Activated CD8-positive, alpha-beta memory T cell treated with anti-CD3 and anti-CD28 coated beads for 4 hours (primary cell): ENCODE results near the gene PTPRU.

Source experiments
- DNase-seq, 2 donors: peaks; one replicate each; pipeline ENCODE4 v3.0.0-alpha.2; 2020; ENCODE audit warnings: low read depth in 2 of 2

Gene PTPRU

DNA sequence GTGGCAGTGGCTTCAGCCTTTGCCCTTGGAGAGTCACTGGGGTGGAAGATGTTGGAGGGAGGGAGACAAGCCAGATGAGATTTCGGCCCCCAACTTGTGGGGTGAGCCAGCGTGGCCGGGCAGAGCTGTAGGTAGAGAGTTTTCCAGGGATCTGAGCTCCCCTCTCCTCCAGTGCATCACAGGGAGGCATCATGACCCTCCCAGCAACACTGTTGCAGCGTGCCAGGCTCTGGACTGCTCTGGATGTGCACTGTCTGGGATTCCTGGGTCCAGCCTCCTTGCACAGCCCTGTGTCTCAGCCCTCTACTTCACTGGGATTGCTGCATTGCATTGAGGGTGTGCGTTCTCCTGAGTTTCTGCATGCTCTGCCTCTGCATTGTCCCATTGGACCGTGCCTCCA is 8.9 kb downstream of the PTPRU start:
- DNase-seq = no peak

DNA sequence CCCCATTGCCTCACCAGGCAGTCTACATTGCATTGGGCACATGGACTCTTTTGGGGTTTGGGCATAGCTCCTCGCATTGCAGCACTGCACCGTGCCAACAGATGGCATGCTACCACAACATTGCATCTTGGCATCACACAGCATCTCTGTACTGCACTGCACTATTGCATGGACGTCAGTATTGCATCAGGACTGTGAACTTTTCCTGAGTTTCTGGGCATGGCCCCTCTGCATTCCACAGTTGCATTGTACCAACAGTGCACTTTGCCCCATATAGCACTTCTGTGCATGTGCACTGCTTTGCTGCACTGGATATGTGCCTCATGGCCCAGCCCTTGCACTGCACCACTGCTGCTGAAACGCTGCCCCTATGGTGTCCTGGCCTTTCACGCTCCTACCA is 9.6 kb downstream of the PTPRU start:
- no peak for DNase-seq

DNA sequence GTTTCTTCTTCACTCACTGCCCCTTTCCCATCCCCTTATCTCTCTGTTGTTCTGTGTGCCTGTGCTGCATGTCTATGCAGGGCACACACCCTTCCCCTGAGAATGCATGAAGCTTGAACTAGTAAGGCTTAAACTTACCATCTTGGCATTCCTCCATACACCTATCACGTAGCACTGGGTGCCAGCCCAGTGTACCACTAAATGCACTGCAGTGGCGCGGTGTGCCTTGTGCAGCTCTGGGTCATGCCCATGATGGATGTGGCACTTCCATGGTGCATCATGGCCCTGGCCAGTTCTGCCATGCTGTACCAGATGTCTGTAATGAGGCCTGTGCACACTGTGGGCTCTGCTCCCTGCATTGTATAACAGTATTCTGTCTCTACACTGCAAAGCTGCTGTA is 10.7 kb downstream of the PTPRU start:
- no peak for DNase-seq

DNA sequence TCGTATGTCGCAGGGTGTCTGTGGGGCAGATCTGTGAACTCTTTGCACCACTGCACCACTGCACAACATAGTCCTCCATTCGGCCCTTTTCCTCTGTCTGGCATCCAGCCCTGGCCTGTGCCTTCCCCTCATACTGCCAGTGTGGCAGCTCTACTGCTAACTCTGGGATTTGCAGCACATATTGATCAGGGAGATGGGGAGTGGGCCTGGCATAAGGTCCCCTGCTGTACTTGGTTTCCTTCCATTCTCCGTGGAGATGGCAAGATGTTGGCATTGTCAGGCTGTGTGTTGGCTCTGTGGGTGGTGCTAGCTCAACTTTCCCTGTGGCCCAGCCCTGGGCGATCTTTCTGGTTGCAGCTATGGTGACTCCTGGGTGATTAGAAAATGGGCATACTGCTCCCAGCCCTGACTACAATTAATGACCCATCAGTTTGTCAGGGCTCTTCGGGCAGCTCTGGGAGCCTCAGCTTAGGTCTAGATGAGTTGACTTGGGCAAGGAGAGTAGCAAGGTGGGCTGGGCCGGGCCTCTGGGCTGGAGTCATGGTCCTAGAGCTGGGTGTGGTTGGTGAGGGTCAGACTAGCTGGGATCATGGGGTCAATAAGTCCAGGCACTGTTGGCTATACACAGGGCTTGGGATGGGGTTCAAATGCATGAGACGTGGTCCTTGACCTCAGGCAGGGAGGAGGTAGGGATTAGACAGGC is 11.4 kb downstream of the PTPRU start:
- no peak for DNase-seq

DNA sequence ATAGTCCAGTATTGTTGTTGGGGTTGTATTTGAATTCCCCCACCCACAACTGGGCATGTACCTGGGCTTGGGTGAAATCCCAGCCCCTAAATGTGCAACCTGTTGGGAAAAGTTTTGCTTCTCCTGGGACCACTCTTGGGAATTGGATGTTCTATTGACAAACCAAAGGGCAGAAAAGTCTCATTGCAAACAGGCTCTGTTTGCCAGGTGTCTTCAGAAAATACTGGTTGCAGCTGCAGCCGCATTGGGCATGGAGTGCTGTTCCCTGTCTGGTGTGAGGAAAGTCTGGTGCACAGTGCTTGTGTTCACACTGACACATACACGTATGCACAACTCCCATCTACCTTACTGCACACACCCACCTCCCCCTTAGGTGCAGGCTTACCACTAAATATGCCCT is 12.1 kb downstream of the PTPRU start:
- DNase-seq = no peak

DNA sequence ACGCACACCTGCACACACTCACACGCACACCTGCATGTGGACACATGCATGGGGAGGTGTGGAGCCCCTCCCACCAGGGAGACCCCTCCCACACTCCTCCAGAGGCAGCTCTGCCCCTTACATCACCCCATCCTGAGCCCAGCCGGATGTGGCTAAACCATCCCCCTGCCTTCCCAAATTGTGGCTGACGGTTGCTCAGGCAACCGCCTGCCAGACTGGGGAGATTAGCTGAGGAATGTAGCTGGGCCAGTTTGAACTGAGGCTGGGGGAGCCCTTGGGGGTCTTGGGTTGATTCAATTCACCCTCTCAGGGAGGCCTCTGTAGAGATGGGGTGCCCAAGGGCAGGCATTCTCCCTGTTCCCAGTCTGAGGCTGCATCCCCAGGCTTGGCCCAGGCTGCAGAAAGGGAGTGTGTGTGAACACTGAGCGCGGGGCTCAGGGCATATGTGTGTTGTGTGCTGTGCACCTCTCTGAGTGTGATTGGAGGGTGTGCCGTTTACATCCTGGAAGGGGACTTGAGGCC is 12.9 kb downstream of the PTPRU start:
- no peak for DNase-seq

DNA sequence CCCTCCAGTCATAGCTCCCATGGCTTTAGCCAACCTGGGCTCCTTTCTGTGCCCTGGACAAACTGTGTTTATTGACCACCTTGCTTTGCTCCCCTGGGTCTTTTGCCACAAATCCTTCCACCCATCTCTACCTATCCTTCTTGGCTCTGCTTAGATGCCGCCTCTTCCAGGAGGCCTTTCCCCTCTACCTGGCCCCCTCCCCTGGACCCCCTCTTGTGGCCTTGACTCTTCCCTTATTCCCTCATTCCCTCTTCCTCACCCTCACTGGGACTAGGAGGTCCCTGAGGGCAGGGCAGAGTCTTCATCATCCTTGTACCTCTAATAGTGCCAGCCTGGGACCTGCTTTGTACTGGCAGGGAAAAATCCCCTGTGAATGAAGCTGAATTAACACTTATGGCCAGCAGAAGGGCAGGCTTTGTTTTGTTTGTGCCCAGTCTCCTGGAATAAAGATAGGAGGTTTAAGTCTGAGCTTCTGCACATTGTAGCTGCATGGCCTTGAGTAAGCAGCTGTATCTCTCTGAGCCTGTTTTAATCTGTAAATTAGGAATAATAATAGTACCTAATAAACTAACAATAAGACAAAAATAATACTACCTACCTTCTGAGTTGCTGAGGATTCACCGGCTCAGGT is 13.7 kb downstream of the PTPRU start:
- no peak for DNase-seq

DNA sequence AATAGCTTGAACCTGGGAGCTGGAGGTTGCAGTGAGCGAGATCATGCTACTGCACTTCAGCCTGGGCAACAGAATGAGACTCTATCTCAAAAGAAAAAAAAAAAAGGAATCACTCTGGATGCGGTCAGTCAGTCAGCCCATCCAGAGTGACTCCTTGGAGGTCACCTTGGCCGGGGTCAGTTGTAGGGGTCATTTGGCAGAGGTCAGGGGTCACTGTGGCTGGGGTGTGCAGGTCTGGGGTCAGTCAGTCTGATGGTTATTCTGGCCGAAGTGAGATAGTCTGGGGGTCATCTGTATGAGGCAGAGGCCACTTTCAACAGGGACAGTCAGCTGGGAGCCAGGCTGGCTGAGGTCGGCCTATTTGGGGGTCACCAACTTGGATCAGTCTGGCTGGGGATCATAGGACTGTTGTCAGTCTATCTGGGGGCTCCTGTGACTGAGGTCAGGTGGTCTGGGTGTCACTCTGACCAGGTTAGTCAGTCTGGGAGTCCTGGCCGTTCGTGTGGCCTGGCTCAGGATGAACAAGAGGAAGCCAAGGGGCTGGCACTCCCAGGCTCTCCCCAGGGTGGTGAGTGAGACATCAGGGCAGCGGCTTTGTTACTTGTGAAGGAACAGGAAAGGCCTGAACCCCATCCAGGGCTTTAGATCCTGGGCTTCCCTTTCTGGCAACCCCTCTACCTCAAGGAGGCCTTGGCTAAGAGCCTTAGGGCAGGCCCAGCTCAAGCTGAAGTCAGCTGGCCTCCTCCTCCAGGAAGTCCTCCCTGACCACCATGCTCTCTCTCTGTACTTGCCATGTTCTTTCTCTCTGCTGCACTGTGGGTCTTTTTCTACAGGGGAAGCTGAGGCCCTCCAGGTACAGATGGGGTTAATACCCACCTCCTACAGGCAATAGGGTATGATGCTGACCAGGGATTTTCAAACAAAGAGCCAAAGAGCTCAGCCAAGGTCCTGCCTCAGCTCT is 15.1 kb downstream of the PTPRU start:
- DNase-seq = no peak

DNA sequence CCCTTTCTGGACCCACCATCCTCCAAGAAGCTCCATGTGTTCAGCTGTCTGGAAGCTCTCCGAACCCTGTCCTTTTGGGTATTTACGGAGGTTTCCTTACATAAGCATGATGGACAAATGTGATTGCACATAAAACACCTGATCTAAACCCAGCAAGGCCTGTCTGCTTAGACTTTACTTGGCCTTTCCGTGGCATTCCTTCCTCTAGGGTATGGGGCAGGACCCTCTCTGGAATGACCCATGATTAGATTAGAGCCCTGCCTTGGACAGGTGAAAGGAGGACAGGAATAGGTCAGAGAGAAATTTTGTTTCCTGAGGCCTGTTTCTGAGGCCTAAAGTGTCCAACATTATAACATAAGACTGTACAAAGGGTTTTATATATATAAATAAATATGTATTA is 16.9 kb downstream of the PTPRU start:
- no peak for DNase-seq

DNA sequence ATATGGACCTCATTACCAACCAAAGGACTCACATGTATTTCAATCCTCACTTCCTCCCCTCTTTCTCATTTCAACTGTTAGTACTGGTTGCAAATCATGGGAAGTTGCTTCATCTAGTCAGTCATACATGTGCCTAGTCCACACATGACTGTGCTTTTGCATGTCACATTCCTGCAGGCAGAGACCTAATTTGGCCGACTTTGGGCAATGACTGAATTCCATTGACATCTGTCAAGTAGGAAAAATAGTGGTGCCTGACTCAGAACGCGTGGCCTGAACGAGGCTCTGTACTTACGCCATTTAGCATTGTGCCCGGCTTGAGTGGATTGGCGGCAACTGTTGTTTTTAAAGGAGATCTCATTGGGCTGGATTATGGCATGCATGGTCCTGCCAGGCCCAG is 18.0 kb downstream of the PTPRU start:
- DNase-seq = no peak

DNA sequence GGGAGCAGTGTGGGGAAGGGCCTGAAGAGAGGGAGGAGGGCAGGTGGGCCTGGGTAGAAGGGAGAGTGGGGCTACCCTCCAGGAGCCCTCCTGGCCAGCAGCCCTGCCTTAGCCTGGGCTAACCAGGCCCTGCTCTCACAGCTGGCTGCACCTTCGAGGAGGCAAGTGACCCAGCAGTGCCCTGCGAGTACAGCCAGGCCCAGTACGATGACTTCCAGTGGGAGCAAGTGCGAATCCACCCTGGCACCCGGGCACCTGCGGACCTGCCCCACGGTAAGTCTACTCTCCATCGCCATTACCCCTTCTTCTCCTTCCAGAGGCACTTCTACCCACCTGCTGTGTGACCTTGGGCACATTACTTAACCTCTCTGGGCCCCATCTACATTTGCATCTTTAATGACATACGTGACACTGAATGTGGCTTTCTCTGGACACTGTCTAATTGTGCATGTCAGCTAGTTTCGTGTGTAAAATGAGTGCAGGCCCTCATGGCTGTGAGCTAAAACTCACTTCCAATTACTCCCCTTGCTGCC is 18.9 kb downstream of the PTPRU start:
- DNase-seq = no peak

DNA sequence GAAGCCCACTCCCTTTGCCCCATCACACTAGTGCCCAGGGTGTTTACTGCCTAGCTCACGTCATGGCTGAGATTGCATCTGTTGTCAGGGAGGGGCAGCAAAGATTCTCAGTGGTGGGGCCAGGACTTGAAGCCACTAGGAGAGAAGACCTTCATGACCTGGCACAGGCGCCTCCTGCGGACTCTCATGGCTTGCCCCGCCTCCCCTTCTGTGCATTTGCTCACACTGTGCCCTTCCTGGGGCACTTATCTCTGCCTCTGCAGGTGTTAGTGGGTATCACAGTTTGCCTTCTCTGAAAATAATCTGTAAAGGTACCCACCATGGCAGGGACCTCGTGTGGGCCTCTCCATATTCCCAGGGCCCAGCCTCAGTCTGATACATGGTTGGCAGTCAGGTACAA is 20.1 kb downstream of the PTPRU start:
- no peak for DNase-seq

DNA sequence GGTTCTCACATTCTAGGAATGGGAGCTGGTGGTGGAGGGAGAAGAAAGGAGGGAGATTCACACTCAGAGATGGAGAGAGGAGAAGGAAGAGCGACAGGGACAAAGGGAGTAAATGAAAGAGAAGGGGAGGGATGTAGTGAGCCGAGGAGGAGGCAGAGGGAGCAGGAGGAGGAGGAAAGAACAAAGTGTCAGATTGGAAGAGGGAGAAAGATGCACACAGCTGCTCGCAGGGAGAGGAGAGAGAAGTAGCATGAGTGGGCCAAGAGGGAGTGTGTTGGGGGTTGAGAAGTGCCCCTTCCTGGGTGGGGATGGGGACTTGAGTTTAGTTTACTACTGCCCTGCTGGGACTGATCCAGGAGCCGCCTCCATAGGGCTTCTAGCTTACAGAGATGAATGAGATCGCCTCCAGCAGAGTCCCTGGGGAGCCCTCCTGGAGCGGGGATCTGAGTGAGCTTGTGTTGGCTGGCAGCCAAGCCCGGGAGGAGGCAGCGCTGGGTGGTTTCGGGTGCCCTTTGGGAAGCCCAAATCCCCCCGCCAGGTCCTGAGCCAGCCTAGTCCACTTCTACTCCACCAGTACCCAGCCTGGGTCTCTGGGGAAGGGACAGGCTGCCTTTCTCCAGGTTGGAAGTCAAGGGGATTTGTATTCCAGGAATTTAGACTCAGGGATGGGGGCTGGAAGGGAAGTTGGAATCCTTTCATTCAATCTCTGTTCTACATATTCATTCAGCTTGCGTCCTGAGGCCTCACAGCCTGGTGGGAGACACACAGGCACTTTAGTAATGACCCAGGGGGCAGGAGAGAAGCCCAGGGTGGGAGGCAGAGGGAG is 20.9 kb downstream of the PTPRU start:
- DNase-seq = no peak

DNA sequence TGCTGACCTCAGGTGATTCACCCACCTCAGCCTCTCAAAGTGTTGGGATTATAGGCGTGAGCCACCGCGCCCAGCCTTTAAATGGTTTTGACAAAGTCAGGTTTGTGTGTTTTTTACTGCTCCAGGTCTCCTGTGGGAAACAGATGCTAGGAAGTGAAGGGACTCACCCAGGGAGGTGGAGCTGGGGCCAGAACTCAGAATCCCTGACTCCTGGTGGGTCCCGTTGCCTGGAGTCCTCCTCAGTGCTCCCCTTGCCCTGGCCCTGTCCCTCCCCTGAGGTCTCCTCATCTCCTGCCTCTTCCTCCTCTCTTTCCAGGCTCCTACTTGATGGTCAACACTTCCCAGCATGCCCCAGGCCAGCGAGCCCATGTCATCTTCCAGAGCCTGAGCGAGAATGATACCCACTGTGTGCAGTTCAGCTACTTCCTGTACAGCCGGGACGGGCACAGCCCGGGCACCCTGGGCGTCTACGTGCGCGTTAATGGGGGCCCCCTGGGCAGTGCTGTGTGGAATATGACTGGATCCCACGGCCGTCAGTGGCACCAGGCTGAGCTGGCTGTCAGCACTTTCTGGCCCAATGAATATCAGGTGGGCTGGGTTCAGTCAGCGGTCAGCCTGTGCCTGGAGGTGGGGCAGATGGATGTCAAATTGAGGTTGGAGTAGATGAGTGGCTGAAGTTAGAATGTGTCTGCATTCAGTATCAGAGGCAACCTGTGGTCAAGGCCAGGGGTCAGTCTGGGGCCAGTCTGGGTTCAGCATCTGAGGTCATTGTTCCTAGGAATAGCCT is 22.1 kb downstream of the PTPRU start:
- DNase-seq = no peak

DNA sequence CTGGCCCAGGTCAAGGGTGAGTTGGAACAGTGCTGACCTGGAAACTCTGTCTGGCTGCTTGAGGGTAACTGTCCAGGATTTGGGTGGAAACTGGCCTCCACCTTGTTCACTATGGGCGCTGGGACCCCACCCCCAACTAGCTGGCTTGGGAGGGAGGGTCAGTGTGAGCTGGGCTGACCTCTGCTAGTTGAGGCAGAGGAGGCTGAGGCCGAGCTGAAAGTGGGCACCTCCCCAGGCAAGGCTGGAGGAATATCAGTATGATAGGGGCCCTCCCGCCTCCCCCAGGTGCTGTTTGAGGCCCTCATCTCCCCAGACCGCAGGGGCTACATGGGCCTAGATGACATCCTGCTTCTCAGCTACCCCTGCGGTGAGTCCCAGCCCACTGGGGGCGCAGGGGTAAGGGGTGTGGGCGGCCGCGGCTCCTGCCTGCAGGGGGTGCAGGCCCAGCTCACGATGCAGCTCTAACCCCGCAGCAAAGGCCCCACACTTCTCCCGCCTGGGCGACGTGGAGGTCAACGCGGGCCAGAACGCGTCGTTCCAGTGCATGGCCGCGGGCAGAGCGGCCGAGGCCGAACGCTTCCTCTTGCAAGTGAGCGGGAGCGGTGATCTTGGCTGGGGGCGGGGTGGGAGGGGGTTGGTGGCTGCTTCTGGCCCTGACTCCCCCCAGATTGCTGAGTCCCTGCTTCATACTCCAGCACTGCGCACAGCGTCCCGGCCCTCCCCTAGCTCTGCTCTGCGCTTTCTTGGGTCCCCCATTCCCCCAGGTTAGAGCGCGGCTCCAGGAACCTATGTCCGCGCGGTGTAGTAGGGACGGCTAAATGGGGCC is 22.9 kb downstream of the PTPRU start:
- no peak for DNase-seq

DNA sequence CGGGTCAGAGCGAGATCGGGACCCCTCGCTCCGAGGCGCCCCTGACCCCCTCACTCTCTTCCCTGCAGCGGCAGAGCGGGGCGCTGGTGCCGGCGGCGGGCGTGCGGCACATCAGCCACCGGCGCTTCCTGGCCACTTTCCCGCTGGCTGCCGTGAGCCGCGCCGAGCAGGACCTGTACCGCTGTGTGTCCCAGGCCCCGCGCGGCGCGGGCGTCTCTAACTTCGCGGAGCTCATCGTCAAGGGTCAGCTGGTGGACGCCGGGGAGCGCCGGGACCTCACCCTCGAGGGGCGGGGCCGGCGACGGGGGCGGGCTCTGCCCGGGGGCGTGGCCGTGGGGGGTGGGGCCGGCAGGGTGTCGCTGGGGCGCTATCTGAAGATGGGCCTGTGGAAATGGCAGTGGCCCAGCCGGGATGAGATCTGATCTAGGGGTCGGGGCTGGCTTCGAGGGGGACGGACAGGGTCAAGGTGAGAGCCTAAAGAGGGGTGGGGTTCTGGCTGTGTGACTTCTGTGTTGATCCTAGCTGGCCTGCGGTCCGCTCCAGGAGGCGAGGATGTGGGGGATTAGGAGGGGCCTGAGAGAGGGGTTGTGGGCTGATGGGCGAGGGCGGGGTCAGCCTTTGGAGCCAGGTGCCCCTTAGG is 23.6 kb downstream of the PTPRU start:
- DNase-seq = peak in 1 of 2 donors; percentile 5

DNA sequence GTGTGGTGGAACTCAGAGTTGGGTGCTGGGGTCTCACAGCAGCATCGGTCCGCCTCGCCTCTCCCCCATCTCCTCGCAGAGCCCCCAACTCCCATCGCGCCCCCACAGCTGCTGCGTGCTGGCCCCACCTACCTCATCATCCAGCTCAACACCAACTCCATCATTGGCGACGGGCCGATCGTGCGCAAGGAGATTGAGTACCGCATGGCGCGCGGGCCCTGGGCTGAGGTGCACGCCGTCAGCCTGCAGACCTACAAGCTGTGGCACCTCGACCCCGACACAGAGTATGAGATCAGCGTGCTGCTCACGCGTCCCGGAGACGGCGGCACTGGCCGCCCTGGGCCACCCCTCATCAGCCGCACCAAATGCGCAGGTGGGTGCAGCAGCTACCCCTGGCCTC is 24.2 kb downstream of the PTPRU start:
- no peak for DNase-seq

DNA sequence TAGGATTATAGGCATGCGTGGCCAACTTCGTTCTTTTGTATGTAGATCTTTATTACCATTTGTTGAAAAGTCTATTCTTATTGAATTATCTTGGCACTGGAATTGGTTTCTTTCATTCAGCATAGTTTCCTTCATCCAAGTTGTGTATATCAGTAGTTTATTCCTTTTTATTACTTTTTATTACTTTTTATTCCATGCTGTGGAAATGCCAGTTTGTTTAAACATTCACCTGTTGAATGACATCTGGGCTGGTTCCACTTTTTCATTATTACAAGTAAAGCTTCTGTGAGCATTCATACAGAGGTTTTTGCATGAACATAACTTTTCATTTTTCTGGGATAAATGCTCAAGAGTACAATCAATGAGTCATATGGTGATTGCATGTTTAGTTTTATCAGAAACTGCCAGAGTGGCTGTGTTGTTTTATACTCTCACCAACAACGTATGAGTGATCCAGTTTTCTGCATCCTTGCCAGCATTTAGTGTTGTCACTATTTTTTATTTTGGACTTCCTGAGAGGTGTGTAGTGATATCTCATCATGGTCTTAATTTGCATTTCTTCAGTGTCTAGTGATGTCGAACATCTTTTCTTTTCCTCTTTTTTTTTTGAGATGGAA is 28.6 kb downstream of the PTPRU start:
- no peak for DNase-seq

DNA sequence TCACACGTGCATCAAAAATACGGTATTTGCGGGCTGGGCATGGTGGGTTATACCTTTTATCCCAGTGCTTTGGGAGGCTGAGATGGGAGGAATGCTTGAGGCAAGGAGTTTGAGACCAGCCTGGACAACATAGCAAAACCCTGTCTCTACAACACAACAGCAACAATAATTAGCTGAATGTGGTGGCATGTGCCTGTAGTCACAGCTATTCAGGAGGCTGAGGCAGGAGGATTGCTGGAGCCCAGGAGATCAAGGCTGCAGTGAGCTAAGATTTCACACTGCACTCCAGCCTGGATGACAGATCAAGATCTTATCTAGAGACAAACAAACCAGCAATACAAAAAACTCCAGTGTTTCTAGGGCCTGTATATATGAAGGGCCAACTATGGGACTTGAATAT is 30.6 kb downstream of the PTPRU start:
- DNase-seq = no peak
